SK-N-MC (cell line): ENCODE results near the gene CDC42BPG.

Experiments
- EZH2 ChIP-seq: fragments of 200-600 bp; sonication (generic); IDR thresholded peaks from one replicate; pipeline ENCODE4 v1.6.1; 2017; ENCODE audit warnings: antibody characterized with exemption
- POLR2AphosphoS5 ChIP-seq: IDR thresholded peaks from 2 replicates; pipeline ENCODE4 v1.6.1; 2012; ENCODE audit warnings: mild to moderate bottlenecking, low read depth, low read length, borderline replicate concordance

DNA sequence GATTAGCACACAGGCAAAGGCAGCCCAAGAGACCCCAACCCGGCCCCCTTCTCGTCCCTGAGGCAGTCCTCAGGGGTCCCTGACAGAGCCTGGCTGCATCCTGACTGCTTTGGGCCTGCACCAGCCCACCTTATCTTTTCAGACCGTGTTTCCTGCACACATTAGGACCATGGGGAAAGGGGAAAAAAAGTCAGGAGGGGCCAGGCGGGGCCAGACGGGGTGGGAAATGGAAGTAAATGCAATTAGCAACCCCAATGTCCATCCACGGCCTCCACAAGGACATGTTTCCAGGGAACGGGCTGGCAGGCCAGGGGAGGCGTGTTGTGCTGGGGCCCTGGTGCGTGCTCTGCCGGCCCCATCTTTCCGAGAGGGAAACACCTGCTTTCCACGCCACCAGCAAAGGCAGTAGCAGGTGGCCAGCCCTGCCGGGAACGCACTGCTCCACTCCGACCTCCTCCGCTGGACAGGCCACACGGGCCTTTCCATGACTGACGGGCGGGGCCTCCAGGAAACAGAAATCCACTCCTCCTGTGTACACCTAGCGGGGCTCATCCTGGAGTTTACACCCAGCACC lies 26.5 kb upstream of the CDC42BPG start:
- TF ChIP-seq POLR2AphosphoS5 = no peak
- no peak for TF ChIP-seq EZH2
